ENCODE data around the gene PLAGL1.

Gene PLAGL1

GRCh38 chr6:144008846-144009245 is 787 bp upstream of the PLAGL1 start:
- no peak for DNase-seq (ENCODE audit: low read depth in 2 of 2)

- no peak for DNase-seq (ENCODE audit: low read depth in 2 of 2)
Measured at GRCh38 chr6:144007478-144008119, 460 bp downstream of the PLAGL1 start.

GRCh38 chr6:144006736-144007477 is 1.2 kb downstream of the PLAGL1 start:
- no peak for DNase-seq (ENCODE audit: low read depth in 2 of 2)

GRCh38 chr6:143999406-143999805 is 8.7 kb downstream of the PLAGL1 start:
- DNase-seq (ENCODE audit: low read depth in 2 of 2): no peak

GRCh38 chr6:143998686-143999085 is 9.4 kb downstream of the PLAGL1 start:
- DNase-seq (ENCODE audit: low read depth in 2 of 2): no peak

GRCh38 chr6:143993965-143994646 is 14.0 kb downstream of the PLAGL1 start:
- no peak for DNase-seq (ENCODE audit: low read depth in 2 of 2)

- no peak for DNase-seq (ENCODE audit: low read depth in 2 of 2)
Measured at GRCh38 chr6:143992285-143992684, 15.8 kb downstream of the PLAGL1 start.

- no peak for DNase-seq (ENCODE audit: low read depth in 2 of 2)
Measured at GRCh38 chr6:143986463-143987065, 21.5 kb downstream of the PLAGL1 start.

GRCh38 chr6:143984666-143985065 is 23.4 kb downstream of the PLAGL1 start:
- DNase-seq (ENCODE audit: low read depth in 2 of 2): no peak

GRCh38 chr6:143982968-143983367 is 25.1 kb downstream of the PLAGL1 start:
- no peak for DNase-seq (ENCODE audit: low read depth in 2 of 2)

GRCh38 chr6:143980921-143981320 is 27.1 kb downstream of the PLAGL1 start:
- DNase-seq (ENCODE audit: low read depth in 2 of 2): no peak

- DNase-seq (ENCODE audit: low read depth in 2 of 2): no peak
Measured at GRCh38 chr6:143976806-143977349, 31.2 kb downstream of the PLAGL1 start.

- no peak for DNase-seq (ENCODE audit: low read depth in 2 of 2)
Measured at GRCh38 chr6:143974089-143974488, 34.0 kb downstream of the PLAGL1 start.

GRCh38 chr6:143973097-143973966 is 34.7 kb downstream of the PLAGL1 start:
- DNase-seq (ENCODE audit: low read depth in 2 of 2): no peak

GRCh38 chr6:143971482-143972205 is 36.4 kb downstream of the PLAGL1 start:
- DNase-seq (ENCODE audit: low read depth in 2 of 2): no peak

- DNase-seq (ENCODE audit: low read depth in 2 of 2): no peak
Measured at GRCh38 chr6:143970456-143971218, 37.4 kb downstream of the PLAGL1 start.

GRCh38 chr6:143969077-143969476 is 39.0 kb downstream of the PLAGL1 start:
- DNase-seq (ENCODE audit: low read depth in 2 of 2): no peak

GRCh38 chr6:143967706-143968376 is 40.2 kb downstream of the PLAGL1 start:
- no peak for DNase-seq (ENCODE audit: low read depth in 2 of 2)

- no peak for DNase-seq (ENCODE audit: low read depth in 2 of 2)
Measured at GRCh38 chr6:143966312-143966711, 41.7 kb downstream of the PLAGL1 start.

All from activated CD4-positive, alpha-beta T cell treated with anti-CD3 and anti-CD28 coated beads for 24 hours (primary cell).